ENCODE data around the gene TMEM108.

Gene TMEM108

DNA sequence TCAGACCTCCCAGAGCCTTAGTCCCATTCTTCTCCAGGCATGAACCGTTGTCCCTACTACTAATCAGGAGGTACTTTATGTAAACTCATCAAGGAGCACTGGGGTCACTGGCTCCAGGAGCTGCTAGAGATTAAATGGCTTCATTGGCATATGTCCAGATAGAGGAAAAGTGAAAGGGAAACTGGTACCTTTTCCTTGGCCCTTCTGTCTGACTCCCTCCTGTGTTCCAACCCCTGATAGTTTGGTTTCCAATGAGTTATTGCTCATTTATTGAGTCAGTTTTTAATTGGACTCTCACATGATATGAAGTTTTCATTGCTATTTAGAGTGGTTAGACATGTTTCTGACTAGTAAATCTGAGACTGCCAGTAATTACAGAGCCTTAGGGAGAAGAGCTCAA lies 231.2 kb downstream of the TMEM108 start:
- Histone ChIP-seq H3K4me1 (ENCODE audit: control insufficient read depth, low read length) (peaks cover 13% of the 10 kb centered on the region), H3K79me2 (ENCODE audit: control insufficient read depth, low read length) (no peaks in the 10 kb centered on the region), H4K20me1 (ENCODE audit: control insufficient read depth, insufficient read depth, low read depth, low read length) (no peaks in the 10 kb centered on the region), H3K9me2 (replicated peaks; ENCODE audit: control insufficient read depth, low read length) (no peaks in the 10 kb centered on the region), H3K9me3 (ENCODE audit: control insufficient read depth, insufficient read depth, low read length) (no peaks in the 10 kb centered on the region), H3K4me3 (ENCODE audit: low read length) (no peak overlapping the region), H3F3A (ENCODE audit: control insufficient read depth, insufficient read depth) (no peaks in the 10 kb centered on the region), H3K27ac (ENCODE audit: low read depth, low read length) (no peak overlapping the region), H3K36me3 (ENCODE audit: control insufficient read depth, low read length) (no peaks in the 10 kb centered on the region), H3K27me3 (ENCODE audit: control insufficient read depth, low read length) (peaks cover 7% of the 10 kb centered on the region), H3K4me2 (ENCODE audit: low read length) (no peak overlapping the region)
- TF ChIP-seq, protein P1, sequence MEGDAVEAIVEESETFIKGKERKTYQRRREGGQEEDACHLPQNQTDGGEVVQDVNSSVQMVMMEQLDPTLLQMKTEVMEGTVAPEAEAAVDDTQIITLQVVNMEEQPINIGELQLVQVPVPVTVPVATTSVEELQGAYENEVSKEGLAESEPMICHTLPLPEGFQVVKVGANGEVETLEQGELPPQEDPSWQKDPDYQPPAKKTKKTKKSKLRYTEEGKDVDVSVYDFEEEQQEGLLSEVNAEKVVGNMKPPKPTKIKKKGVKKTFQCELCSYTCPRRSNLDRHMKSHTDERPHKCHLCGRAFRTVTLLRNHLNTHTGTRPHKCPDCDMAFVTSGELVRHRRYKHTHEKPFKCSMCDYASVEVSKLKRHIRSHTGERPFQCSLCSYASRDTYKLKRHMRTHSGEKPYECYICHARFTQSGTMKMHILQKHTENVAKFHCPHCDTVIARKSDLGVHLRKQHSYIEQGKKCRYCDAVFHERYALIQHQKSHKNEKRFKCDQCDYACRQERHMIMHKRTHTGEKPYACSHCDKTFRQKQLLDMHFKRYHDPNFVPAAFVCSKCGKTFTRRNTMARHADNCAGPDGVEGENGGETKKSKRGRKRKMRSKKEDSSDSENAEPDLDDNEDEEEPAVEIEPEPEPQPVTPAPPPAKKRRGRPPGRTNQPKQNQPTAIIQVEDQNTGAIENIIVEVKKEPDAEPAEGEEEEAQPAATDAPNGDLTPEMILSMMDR (IDR thresholded peaks at IDR 0.05; ENCODE audit: low read depth, low read length, poor library complexity, severe bottlenecking), result no peak
- no peak for TF ChIP-seq EZH2phosphoT487 (IDR thresholded peaks at IDR 0.05; ENCODE audit: borderline replicate concordance, low read length)

DNA sequence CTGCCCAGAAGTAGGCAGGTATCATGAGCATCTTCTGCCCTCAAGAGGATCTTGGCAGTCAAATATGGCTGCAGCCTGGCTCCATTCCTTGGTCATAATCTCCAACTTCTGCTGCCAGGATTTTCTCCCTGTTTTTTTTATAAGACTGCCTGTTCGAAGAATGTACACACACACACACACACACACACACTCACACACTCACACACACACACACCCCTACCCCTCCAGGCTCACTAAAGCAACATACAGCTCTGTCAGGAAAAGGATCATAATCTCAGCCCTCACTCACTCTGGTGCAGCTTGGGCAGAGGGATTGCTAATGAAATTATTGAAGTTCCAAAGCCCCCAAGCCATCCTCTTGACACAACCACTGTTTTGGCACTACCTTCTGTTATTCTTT lies 232.4 kb downstream of the TMEM108 start:
- no peak for TF ChIP-seq EZH2phosphoT487 (IDR thresholded peaks at IDR 0.05; ENCODE audit: borderline replicate concordance, low read length)
- TF ChIP-seq, protein P1 (IDR thresholded peaks at IDR 0.05; ENCODE audit: low read depth, low read length, poor library complexity, severe bottlenecking), result no peak
- no peaks in the 10 kb centered on the region for H4K20me1 ChIP-seq (ENCODE audit: control insufficient read depth, insufficient read depth, low read depth, low read length)
- H3K27ac ChIP-seq (ENCODE audit: low read depth, low read length), result no peak overlapping the region
- no peaks in the 10 kb centered on the region for H3K9me2 ChIP-seq (replicated peaks; ENCODE audit: control insufficient read depth, low read length)
- no peak overlapping the region for H3K4me3 ChIP-seq (ENCODE audit: low read length)
- no peak overlapping the region for H3K4me2 ChIP-seq (ENCODE audit: low read length)
- H3K27me3 ChIP-seq (ENCODE audit: control insufficient read depth, low read length), result peaks cover 7% of the 10 kb centered on the region
- no peaks in the 10 kb centered on the region for H3K79me2 ChIP-seq (ENCODE audit: control insufficient read depth, low read length)
- peaks cover 12% of the 10 kb centered on the region for H3K4me1 ChIP-seq (ENCODE audit: control insufficient read depth, low read length)
- H3K36me3 ChIP-seq (ENCODE audit: control insufficient read depth, low read length), result no peaks in the 10 kb centered on the region
- no peaks in the 10 kb centered on the region for H3K9me3 ChIP-seq (ENCODE audit: control insufficient read depth, insufficient read depth, low read length)
- no peaks in the 10 kb centered on the region for H3F3A ChIP-seq (ENCODE audit: control insufficient read depth, insufficient read depth)

DNA sequence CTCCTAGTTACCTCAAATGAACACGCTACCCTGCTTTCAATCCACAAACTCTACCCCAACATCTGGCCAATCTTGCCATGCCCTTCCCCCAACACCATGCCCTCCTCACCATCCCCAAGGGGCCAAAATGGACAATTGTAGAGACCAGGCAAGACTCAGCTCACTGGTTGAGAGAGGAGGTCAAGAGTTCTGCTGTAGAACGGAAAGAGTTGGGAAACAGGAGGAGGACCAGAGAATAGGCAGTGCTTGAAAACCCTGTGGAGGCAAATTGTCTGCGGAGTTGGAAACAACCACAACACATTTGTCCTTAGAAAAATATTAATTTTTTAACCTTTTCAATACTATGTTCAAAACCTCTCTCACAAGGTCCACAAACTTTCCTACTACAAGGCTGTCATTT lies 232.9 kb downstream of the TMEM108 start:
- Histone ChIP-seq H3K27ac (ENCODE audit: low read depth, low read length) (no peak overlapping the region), H3K36me3 (ENCODE audit: control insufficient read depth, low read length) (no peaks in the 10 kb centered on the region), H3K4me1 (ENCODE audit: control insufficient read depth, low read length) (peaks cover 12% of the 10 kb centered on the region), H3K27me3 (ENCODE audit: control insufficient read depth, low read length) (peaks cover 7% of the 10 kb centered on the region), H3K4me3 (ENCODE audit: low read length) (no peak overlapping the region), H3F3A (ENCODE audit: control insufficient read depth, insufficient read depth) (no peaks in the 10 kb centered on the region), H4K20me1 (ENCODE audit: control insufficient read depth, insufficient read depth, low read depth, low read length) (no peaks in the 10 kb centered on the region), H3K9me2 (replicated peaks; ENCODE audit: control insufficient read depth, low read length) (no peaks in the 10 kb centered on the region), H3K9me3 (ENCODE audit: control insufficient read depth, insufficient read depth, low read length) (no peaks in the 10 kb centered on the region), H3K4me2 (ENCODE audit: low read length) (no peak overlapping the region), H3K79me2 (ENCODE audit: control insufficient read depth, low read length) (no peaks in the 10 kb centered on the region)
- TF ChIP-seq EZH2phosphoT487 (IDR thresholded peaks at IDR 0.05; ENCODE audit: borderline replicate concordance, low read length), result no peak
- TF ChIP-seq, protein P1 (IDR thresholded peaks at IDR 0.05; ENCODE audit: low read depth, low read length, poor library complexity, severe bottlenecking), result no peak

DNA sequence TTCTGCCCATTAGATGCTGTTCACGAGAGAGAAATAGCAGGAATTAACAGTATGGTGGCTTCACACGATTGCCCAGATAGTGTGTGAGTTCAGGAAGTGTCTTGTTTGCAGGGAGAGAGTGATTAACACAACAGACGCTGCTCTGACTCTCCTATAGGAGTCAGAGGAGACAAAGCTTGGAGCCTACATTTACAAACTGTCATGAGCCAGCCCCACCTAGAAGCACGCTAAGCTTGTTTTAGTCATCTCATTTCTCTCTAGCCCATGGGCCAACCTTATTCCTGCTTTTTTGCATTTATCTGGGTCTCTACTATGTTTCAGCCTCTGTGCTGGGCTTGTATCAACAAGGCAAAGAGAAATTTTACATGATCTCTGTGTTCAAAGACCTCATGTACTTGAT lies 233.3 kb downstream of the TMEM108 start:
- H3K27me3 ChIP-seq (ENCODE audit: control insufficient read depth, low read length), result peaks cover 7% of the 10 kb centered on the region; the same call in 1 of the 2 replicates
- no peaks in the 10 kb centered on the region for H3K9me2 ChIP-seq (replicated peaks; ENCODE audit: control insufficient read depth, low read length)
- H3K36me3 ChIP-seq (ENCODE audit: control insufficient read depth, low read length), result no peaks in the 10 kb centered on the region
- H3K27ac ChIP-seq (ENCODE audit: low read depth, low read length), result no peak overlapping the region
- no peaks in the 10 kb centered on the region for H3F3A ChIP-seq (ENCODE audit: control insufficient read depth, insufficient read depth)
- H3K79me2 ChIP-seq (ENCODE audit: control insufficient read depth, low read length), result no peaks in the 10 kb centered on the region
- no peaks in the 10 kb centered on the region for H4K20me1 ChIP-seq (ENCODE audit: control insufficient read depth, insufficient read depth, low read depth, low read length)
- H3K4me1 ChIP-seq (ENCODE audit: control insufficient read depth, low read length), result peaks cover 12% of the 10 kb centered on the region
- H3K4me3 ChIP-seq (ENCODE audit: low read length), result no peak overlapping the region
- H3K4me2 ChIP-seq (ENCODE audit: low read length), result no peak overlapping the region
- no peaks in the 10 kb centered on the region for H3K9me3 ChIP-seq (ENCODE audit: control insufficient read depth, insufficient read depth, low read length)
- no peak for TF ChIP-seq EZH2phosphoT487 (IDR thresholded peaks at IDR 0.05; ENCODE audit: borderline replicate concordance, low read length)
- TF ChIP-seq, protein P1 (IDR thresholded peaks at IDR 0.05; ENCODE audit: low read depth, low read length, poor library complexity, severe bottlenecking), result no peak
